NCI-H146 treated with DMSO at 0.1 percent for 48 hours (cell line): ENCODE measurements around the gene HRH1.
A peak's percentile ranks its signal among the peaks of the same experiment; 100 is the strongest.

Experiments
- DNase-seq: peaks from one replicate; lab custom pipeline; 2025; ENCODE audit not compliant: unreplicated experiment; lab: John Stamatoyannopoulos, UW

Gene HRH1

DNA sequence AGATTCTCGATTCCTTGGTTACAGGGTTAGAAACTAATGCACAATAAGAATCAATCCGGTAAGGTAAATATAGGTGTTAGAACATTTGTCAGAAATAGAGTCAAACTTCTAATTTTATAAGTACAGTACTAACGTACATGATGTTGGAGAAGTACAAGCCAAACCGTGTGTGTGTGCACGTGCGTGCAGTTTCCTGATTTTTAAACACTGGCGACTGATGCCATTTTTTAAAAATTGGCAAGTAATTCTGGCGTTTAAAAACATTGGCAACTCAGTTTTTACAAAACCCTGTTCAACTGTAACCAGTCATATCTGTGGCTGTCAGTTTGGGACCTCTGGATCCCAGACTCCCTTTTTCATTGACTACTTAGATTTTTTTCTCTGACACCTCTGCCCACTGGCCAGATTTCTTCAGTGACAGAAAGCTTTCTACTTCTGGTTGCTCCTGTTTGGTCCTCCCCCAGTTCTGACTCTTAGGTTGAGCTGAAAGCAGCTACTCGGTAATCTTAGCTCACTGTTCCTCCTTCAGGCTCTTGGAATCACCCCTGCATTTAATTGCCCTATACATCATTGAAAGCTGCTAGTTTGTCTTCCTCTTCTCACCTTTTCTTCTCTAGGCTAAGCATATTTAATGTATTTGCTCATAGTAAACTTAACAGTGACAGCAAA lies 118.7 kb downstream of the HRH1 start:
- DNase-seq: no peak

- no peak for DNase-seq
Observed at GRCh38 chr3:11273891-11274291, 119.6 kb downstream of the HRH1 start.

DNA sequence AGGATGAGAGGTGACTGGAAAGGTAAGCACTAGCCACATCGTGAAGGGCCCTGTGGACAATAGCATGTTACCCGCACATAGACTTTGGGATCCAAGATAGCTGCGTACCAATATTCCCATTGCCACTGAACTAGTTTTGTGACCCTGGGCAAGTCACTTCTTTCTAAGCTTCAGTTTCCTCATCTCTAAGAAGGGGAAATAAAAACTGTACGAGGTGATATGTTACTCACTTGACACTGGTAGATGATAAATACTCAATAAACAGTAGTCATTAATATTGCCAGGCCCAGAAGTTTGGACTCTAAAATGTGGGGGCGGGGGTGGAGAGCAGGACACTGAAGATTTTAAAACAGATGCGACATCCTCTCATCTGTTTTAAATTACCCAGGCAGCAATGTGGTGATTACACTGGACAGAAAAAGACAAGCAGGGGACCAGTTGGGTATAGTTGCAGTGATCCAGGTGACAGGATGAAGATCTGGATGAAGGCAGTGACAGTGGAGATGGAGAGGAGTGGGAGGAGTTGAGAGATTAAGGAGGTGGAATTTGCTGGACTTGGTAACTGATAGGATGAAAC lies 120.4 kb downstream of the HRH1 start:
- no peak for DNase-seq

- no peak for DNase-seq
Observed at GRCh38 chr3:11275926-11276325, 121.6 kb downstream of the HRH1 start.

DNA sequence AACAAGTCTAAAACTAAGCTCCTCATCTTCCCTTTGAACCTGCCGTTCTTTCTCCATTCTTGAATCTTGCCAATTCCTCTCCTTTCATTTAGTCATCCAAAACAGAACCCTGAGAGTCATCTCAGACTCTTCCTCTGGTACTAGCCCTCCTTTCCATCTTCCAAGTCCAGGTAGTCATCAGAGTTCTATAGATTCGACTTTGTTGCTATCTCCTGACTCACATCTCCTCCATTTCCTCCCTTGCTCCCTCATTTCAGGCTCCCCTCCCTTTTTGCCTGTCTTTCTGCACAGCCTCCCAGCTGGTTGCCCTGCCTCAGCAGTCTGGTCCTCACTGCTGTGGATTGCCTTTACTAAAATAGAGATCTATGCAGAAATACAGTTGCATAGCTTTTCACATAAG lies 122.6 kb downstream of the HRH1 start:
- DNase-seq: no peak

- no peak for DNase-seq
Observed at GRCh38 chr3:11282250-11283138, 128.2 kb downstream of the HRH1 start.

DNA sequence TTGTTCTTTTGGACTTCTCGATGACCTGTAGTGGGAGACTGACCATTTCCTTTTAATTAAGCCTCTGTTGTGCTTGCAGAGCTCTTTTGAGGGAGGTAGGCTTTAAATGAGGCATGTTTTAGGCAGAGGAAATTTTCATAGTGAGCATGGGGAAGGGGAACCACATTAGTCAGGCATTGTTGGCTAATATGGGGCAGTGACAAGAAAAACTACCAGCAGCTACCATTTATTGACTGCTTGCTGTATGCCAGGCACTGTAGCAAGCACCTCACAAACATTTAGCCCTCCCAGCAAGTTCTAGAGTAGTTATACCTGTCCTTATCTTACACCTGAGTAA lies 128.8 kb downstream of the HRH1 start:
- DNase-seq: no peak

DNA sequence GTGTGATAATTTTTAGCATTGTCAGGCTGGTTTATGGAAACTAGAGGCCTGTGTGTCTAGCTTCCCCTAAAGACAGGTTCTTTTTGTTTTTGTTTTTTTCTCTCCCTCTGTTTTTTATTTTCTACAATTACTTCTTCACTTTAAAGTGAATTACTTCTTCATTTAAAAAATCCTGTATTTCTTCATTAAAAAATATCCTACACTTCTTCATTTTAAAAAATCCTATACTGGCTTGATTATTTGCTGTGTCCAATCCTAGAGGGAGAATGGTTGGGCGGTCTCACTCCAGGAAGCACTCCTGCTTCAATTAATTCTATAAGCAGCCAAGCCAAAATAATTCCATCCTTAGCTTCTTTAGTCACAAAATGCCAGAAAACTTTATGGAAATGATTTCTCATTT lies 129.7 kb downstream of the HRH1 start:
- no peak for DNase-seq

- no peak for DNase-seq
Observed at GRCh38 chr3:11285471-11285870, 131.2 kb downstream of the HRH1 start.

GRCh38 chr3:11287404-11287803 lies 133.1 kb downstream of the HRH1 start:
- no peak for DNase-seq

DNA sequence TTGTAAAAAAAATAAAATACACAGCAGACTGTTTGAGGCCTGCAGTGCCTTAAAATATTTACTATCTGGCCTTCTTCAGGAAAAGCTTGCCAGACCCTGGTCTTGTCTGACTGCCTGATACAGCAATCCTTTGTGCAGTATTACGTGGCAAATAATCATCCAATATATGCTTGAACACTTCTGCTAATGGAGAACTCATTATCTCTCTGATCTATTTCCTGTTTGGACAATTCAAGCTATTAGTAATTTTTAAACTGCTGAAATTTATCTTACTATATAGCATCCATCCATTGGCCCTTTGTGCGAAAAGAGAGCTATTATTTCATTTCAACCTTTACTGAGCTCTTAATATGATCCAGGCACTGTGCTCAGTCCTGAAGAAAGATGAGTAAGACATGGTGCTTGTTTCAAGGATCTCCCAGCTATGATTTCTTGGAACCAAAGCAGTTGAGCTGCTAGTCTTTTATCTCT lies 133.8 kb downstream of the HRH1 start:
- DNase-seq: no peak

DNA sequence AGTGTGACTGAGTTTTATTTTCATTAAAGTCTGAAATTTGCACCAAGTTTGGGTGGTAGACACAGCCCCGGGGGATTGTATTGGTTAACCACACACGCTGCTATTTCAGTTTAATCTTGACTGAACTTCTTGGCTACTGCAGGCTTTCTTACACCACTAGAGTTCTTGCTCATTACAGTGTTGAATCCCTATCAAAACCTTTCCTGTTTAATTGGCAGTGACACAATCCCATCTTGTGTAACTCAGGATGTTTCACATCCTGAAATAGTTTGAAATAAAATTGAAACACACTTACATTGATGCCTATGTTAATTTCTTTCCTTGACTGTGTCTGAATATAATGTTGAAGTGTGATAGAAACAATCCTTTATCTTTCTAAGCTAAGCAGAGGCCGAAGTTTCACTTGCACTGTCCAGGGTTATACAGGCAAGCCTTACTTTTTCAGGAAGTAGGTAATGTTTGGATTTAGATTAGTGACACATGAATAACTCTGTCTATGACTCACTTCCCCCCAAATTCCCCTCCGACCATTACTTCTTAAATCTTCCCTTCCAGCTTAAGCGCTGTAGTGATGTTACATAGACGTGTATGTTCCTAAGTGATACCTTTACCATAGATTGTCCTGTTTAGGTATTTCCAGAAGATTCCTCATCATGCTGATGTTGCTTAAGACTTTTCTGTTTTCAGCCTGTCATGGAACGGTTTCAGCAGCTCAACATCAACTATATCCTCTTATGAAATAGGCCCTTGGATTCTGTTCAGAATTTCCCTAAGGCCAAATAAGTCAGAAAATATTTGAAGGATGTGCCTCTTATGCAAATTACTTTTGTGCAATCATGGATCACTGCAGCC lies 134.7 kb downstream of the HRH1 start:
- no peak for DNase-seq

DNA sequence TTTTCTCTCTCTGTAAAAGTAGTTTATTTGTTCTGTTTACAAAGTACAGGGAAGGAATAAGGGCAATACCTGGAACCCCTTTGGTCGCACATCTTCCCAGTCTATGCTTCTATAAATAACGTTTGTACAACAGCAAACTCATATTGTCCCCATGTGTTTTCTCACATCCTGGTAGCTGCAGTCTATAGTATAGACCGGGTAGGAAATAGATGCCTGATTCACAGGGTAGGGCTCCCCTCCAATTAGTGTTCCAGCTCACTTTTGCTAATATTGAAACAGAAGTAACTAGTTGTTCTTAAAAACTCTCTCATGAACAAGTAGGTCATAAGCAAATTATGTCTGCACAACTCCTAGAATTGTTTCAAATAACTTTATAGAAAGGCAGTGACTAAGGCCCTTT lies 135.6 kb downstream of the HRH1 start:
- no peak for DNase-seq

DNA sequence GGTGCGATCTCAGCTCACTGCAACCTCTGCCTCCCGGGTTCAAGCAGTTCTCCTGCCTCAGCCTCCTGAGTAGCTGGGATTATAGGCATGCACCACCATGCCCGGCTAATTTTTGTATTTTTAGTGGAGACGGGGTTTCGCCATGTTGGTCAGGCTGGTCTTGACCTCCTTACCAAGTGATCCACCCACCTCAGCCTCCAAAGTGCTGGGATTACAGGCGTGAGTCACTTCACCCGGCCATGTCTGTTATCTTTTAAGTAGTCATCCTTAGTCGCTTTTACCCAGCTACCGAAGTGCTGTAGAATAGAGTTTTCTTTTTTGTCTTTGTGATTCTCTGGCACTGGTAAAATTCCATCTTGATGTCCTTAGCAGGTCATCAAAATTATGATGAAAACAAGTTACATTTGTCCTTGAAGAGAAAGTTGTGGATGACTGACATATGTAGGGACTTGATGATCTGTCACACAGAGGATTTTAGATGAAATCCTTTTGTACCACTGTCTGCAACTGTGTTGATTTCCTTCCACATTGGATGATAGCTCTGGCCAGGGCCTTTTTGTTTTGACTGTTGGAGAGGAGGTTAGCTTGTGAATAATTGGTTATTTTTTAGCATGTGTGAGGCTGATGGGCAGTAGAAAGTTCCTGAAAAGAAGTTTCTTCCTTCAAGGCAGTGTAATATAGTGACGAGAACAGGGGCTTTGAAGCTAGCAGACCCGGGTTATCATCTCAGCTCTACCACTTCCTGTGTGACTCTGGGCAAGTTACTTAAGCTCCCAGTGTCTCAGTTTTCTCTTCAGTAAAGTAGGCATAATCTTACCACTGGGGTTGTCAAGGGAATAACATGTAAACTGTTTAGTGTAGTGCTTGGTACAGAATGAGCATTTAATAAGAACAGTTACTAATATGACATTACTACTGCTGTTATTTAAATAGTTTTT lies 136.7 kb downstream of the HRH1 start:
- no peak for DNase-seq

GRCh38 chr3:11291808-11292207 lies 137.5 kb downstream of the HRH1 start:
- peak; percentile 47 for DNase-seq

GRCh38 chr3:11297126-11297525 lies 142.8 kb downstream of the HRH1 start:
- no peak for DNase-seq

- DNase-seq: no peak
Observed at GRCh38 chr3:11300970-11301369, 146.7 kb downstream of the HRH1 start.

- DNase-seq: no peak
Observed at GRCh38 chr3:11302444-11302843, 148.2 kb downstream of the HRH1 start.

DNA sequence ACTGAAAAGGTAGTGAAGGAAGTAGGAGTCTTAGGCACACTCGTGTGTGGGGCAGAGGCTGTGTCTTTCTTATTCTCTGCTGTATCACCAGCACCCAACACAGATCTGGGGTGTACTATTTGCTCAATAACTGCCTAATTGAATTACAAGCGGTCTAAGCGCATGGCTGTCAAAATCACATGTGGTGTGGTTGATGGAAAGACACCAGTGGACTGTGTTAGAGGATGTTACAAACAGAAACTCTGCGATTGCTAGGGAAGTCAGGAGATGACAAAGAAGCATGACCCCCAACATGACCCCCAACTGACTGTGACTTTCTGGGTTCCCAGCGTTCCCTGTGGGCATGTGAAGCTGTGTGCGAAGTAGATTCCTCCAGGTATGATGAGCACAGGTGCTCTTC lies 149.9 kb downstream of the HRH1 start:
- no peak for DNase-seq

DNA sequence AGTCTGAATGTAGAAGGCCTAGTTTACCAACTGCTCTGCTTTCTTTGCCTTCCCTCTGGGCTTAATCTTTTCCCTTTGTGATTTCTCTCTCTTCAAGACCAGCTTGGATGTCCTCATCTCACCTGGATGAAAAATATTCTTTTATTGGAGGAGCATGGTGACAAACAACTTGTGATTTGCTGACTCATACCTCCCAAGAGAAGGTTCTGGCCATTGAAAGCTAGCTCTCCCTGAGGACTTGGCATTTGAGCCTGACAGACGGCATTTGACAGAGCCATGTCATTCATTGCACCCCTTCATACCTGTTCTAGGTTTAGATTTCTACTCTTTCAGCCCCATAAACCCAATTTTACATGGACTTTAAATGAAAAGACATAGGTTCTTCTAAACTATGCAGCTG lies 151.2 kb downstream of the HRH1 start:
- DNase-seq: no peak
